Right lobe of liver (tissue), 4 donors: Measurements from ENCODE around the gene C5orf15.

Experiments used
- POLR2A ChIP-seq: fragments of 450-650 bp; IDR thresholded peaks from one replicate; pipeline ENCODE4 v1.6.1; 2017; ENCODE audit warnings: antibody characterized with exemption, mild to moderate bottlenecking
- TF ChIP-seq, protein P1 (sequence below), 4 donors: fragments of 200-600 bp in 3 of 4; fragments of 450-650 bp in 1 of 4; IDR thresholded peaks; one replicate each; pipeline versions ENCODE4 v1.5.1 to v1.8.0; 2016 to 2022; ENCODE audit warnings: antibody characterized with exemption in 4 of 4, mild to moderate bottlenecking in 2 of 4
- donor health status: DM: no; HTN: no; CAD: no.
- donor health status: DM: no; HTN: no; CAD: no.
- donor health status: DM: no; HTN: yes; CAD: no.

DNA sequence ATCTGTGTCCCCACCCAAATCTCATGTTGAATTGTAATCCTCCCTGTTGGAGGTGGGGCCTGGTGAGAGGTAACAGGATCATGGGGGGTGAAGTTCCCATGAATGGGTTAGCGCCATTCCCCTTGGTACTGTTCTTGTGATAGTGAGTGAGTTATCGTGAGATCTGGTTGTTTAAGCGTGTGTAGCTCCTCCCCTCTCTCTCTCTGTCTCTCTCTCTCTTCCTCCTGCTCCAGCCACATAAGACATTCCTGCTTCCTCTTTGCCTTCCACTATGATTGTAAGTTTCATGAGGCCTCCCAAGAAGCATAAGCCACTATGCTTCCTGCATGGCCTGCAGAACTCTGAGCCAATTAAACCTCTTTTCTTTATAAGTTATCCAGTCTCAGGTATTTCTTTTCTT lies 28.8 kb downstream of the C5orf15 start:
- TF ChIP-seq, protein P1, sequence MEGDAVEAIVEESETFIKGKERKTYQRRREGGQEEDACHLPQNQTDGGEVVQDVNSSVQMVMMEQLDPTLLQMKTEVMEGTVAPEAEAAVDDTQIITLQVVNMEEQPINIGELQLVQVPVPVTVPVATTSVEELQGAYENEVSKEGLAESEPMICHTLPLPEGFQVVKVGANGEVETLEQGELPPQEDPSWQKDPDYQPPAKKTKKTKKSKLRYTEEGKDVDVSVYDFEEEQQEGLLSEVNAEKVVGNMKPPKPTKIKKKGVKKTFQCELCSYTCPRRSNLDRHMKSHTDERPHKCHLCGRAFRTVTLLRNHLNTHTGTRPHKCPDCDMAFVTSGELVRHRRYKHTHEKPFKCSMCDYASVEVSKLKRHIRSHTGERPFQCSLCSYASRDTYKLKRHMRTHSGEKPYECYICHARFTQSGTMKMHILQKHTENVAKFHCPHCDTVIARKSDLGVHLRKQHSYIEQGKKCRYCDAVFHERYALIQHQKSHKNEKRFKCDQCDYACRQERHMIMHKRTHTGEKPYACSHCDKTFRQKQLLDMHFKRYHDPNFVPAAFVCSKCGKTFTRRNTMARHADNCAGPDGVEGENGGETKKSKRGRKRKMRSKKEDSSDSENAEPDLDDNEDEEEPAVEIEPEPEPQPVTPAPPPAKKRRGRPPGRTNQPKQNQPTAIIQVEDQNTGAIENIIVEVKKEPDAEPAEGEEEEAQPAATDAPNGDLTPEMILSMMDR (IDR thresholded peaks at IDR 0.05): no peak
- no peak for TF ChIP-seq POLR2A
